DND-41 (cell line): Measurements from ENCODE around the gene TNIK.

ENCODE experiments used
- ATAC-seq: fragments of 200-7000 bp; cut with Tn5 transposase; 3 replicates; pipeline ENCODE4 v1.9.1; 2021; ENCODE audit warnings: low read depth; ENCODE audit not compliant: insufficient read depth
- DNase-seq: peaks from one replicate; pipeline ENCODE4 v3.0.0-alpha.2; 2020
- H2AFZ ChIP-seq: 2 replicates; pipeline ENCODE4 v1.6.0; 2012; ENCODE audit warnings: low read depth, low read length
- H3K27ac ChIP-seq: 2 replicates; pipeline ENCODE4 v1.5.1; 2012; ENCODE audit warnings: low read length, inconsistent platforms
- H3K27me3 ChIP-seq: fragments of 200-600 bp; sonication (generic); 2 replicates; pipeline ENCODE4 v1.6.0; 2012; ENCODE audit warnings: low read length, mild to moderate bottlenecking, inconsistent platforms; ENCODE audit not compliant: insufficient read depth, poor library complexity
- H3K36me3 ChIP-seq: 2 replicates; pipeline ENCODE4 v1.5.1; 2012; ENCODE audit warnings: low read length, inconsistent platforms; ENCODE audit not compliant: insufficient read depth
- H3K4me1 ChIP-seq: 2 replicates; pipeline ENCODE4 v1.5.1; 2012; ENCODE audit warnings: mild to moderate bottlenecking, low read length; ENCODE audit not compliant: insufficient read depth
- H3K4me2 ChIP-seq: 2 replicates; pipeline ENCODE4 v1.6.0; 2012; ENCODE audit warnings: mild to moderate bottlenecking, moderate library complexity, low read length, inconsistent platforms; ENCODE audit not compliant: insufficient read depth
- H3K4me3 ChIP-seq, 2 experiments: fragments of 200-600 bp in 1 of 2; shearing (Covaris generic) in 1 of 2; 2 replicates each; pipeline ENCODE4 v1.5.1; 2012 to 2016; ENCODE audit warnings: inconsistent platforms in 2 of 2, low read length in 2 of 2, mild to moderate bottlenecking in 2 of 2, low read depth in 1 of 2, moderate library complexity in 1 of 2
- H3K79me2 ChIP-seq: 2 replicates; pipeline ENCODE4 v1.6.0; 2012; ENCODE audit warnings: low read length, inconsistent platforms; ENCODE audit not compliant: insufficient read depth
- H3K9ac ChIP-seq: 2 replicates; pipeline ENCODE4 v1.6.0; 2012; ENCODE audit warnings: low read depth, mild to moderate bottlenecking, inconsistent platforms, low read length, moderate library complexity
- H3K9me3 ChIP-seq: 2 replicates; pipeline ENCODE4 v1.5.1; 2012; ENCODE audit warnings: low read length, moderate library complexity, mild to moderate bottlenecking, inconsistent platforms; ENCODE audit not compliant: insufficient read depth, severe bottlenecking
- H4K20me1 ChIP-seq: 2 replicates; pipeline ENCODE4 v1.6.0; 2012; ENCODE audit warnings: low read length; ENCODE audit not compliant: insufficient read depth
- EZH2 ChIP-seq: IDR thresholded peaks from 3 replicates; pipeline ENCODE4 v1.6.1; 2012; ENCODE audit warnings: borderline replicate concordance, low read depth, mild to moderate bottlenecking, moderate library complexity, low read length, inconsistent platforms; ENCODE audit not compliant: severe bottlenecking
- TF ChIP-seq, protein P1 (sequence below): IDR thresholded peaks from 2 replicates; pipeline ENCODE4 v1.5.1; 2012; ENCODE audit warnings: borderline replicate concordance, low read length, moderate library complexity, mild to moderate bottlenecking; ENCODE audit not compliant: poor library complexity, severe bottlenecking; ENCODE audit errors: extremely low read depth

The TNIK gene

DNA sequence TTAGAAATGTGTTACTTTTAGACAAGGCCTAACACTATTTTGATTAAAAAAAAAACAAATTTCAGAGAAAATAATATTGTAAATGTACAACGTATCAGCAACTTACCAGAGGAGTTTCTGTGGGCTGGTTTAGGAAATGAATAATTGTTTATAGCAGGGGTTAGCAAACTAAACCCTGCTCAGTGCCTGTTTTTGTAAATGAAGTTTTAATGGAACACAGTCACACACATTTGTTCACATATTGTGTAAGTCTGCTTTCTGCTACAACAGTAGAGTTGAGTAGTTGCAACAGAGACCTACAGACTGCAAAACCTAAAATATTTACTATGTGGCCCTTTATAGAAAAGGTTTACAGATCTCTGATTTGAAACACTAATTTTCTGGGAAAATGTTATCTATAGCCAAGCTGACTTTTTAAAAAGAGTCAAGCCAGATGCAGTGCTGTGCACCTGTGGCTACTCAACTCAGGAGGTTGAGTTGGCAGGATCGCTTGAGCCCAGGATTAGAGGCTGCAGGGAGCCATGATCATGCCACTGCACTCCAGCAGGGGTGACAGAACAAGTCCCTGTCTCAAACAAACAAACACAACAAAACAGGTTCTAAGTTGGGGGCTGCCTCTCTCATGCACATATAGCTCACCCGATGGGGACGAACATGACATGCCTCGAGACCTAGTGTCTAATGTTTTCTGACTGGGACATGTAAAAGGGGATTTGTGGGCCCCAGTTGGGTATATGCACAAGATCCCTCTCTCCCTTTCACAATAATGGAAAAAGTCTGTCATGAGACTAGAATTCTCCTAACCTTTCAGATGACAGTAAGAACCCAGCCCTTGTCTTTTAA, 182.5 kb downstream of the TNIK start:
- no peak for TF ChIP-seq EZH2
- TF ChIP-seq, protein P1, sequence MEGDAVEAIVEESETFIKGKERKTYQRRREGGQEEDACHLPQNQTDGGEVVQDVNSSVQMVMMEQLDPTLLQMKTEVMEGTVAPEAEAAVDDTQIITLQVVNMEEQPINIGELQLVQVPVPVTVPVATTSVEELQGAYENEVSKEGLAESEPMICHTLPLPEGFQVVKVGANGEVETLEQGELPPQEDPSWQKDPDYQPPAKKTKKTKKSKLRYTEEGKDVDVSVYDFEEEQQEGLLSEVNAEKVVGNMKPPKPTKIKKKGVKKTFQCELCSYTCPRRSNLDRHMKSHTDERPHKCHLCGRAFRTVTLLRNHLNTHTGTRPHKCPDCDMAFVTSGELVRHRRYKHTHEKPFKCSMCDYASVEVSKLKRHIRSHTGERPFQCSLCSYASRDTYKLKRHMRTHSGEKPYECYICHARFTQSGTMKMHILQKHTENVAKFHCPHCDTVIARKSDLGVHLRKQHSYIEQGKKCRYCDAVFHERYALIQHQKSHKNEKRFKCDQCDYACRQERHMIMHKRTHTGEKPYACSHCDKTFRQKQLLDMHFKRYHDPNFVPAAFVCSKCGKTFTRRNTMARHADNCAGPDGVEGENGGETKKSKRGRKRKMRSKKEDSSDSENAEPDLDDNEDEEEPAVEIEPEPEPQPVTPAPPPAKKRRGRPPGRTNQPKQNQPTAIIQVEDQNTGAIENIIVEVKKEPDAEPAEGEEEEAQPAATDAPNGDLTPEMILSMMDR: no peak
- DNase-seq (no peak), ATAC-seq (no peak)
- Histone ChIP-seq H4K20me1 (no peaks in the 10 kb centered on the region), H3K4me3 (no peak overlapping the region), H3K79me2 (no peaks in the 10 kb centered on the region), H2AFZ (no peak overlapping the region), H3K9me3 (no peaks in the 10 kb centered on the region), H3K9ac (no peak overlapping the region), H3K27ac (no peak overlapping the region), H3K36me3 (no peaks in the 10 kb centered on the region), H3K4me2 (no peak overlapping the region), H3K4me1 (no peaks in the 10 kb centered on the region), H3K27me3 (peaks cover 2% of the 10 kb centered on the region)

DNA sequence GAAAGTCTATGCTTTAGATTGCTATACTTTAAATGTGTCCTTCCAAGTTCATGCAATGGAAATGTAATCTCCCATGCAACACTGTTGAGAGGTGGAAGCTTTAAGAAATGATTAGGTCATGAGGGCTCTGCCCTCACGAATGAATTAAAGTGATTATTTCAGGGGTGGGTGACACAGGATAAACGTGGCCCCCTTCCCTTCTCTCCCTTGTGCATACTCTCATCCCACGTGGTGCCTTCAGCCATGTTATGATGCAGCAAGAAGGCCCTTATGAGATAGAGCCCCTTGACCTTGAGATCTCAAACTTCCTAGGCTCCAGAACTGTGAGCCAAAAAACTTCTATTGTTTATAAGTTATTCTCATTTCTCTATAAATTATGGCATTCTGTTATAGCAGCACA, 183.3 kb downstream of the TNIK start:
- no peaks in the 10 kb centered on the region for H3K4me1 ChIP-seq
- H3K4me2 ChIP-seq: no peak overlapping the region

DNA sequence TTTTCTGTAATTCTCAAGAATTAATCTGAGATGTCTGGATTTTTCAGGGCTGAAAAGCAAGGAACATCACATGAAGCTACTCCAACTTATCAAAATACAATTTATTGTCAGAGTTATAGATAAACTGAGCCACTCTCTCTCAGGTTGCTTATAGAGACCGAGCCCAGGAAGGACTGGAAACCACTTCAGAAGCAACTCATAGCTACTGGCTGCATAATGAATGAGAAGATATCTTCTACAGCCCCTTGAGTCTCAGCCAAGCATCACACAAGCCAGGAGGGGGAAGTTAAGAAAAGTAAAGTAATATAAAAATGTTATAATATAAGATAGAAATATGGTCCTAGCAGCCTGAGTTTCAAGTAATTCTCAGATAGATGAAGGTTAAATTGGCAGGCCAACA, 186.0 kb downstream of the TNIK start:
- ATAC-seq: no peak
- H3K9ac ChIP-seq: no peak overlapping the region
- no peak overlapping the region for H3K4me2 ChIP-seq
- no peak for DNase-seq
- no peaks in the 10 kb centered on the region; the same call in 1 of the 2 replicates for H3K4me1 ChIP-seq
- no peaks in the 10 kb centered on the region for H3K9me3 ChIP-seq
- H3K27me3 ChIP-seq: peaks cover 2% of the 10 kb centered on the region
- TF ChIP-seq, protein P1: no peak
- TF ChIP-seq EZH2: no peak
- H4K20me1 ChIP-seq: no peaks in the 10 kb centered on the region
- no peak overlapping the region for H3K27ac ChIP-seq
- no peak overlapping the region for H2AFZ ChIP-seq
- no peak overlapping the region for H3K4me3 ChIP-seq
- no peaks in the 10 kb centered on the region for H3K36me3 ChIP-seq
- H3K79me2 ChIP-seq: no peaks in the 10 kb centered on the region

More for the DNA sequence above, 183.3 kb downstream of the TNIK start:
- no peak overlapping the region for H2AFZ ChIP-seq
- H4K20me1 ChIP-seq: no peaks in the 10 kb centered on the region
- no peak overlapping the region for H3K27ac ChIP-seq
- no peaks in the 10 kb centered on the region for H3K9me3 ChIP-seq
- no peak for ATAC-seq
- H3K9ac ChIP-seq: no peak overlapping the region
- TF ChIP-seq EZH2: no peak
- TF ChIP-seq, protein P1: no peak
- no peaks in the 10 kb centered on the region for H3K79me2 ChIP-seq
- no peaks in the 10 kb centered on the region for H3K36me3 ChIP-seq
- H3K4me3 ChIP-seq: no peak overlapping the region
- DNase-seq: no peak
- H3K27me3 ChIP-seq: peaks cover 2% of the 10 kb centered on the region
